ENCODE results near the gene PIGS. TPM values are rescaled to one million over a fixed set of nuclear protein-coding genes. Genes with fewer than 3 reads are reported as not detected.

Gene PIGS
- total RNA-seq, 2 donors from 2014 or later: 68.7 to 131 TPM

DNA sequence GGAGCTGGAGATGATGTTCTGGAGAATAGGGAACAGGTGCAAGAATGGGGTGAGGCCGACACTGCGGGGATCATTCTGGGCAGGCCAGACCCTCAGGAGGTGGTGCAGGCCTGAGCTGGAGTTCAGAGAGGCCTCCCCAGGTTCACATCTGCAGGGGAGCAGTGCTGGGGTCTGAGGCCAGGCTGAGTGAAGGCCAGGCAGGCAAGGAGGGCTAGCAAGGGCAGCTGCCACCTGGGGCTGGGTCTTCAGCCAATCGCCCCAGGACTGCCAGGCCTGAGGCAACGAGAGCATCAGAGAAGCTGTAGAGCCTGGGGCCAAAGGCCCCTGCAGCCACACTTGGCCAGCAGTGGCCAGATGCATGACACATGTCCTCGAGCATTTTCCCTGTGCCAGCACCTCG, 50.6 kb downstream of the PIGS start:
- Histone ChIP-seq H3K27me3 (replicated peaks; ENCODE audit: insufficient read depth) (no peaks in the 10 kb centered on the region), H3K27ac (no peak overlapping the region), H3K4me3 (no peak overlapping the region), H3K4me1 (replicated peaks) (peaks cover 8% of the 10 kb centered on the region), H3K36me3 (no peaks in the 10 kb centered on the region), H3K9me3 (no peaks in the 10 kb centered on the region)
- no peak for DNase-seq (ENCODE audit: low spot score)
- intact Hi-C loops (cut with DNase I): no loop called here
- WGBS: 73% methylated on average over 6 of the region's 6 CpGs
- no peak for TF ChIP-seq POLR2AphosphoS5 (IDR thresholded peaks at IDR 0.05)
- TF ChIP-seq, protein P1, sequence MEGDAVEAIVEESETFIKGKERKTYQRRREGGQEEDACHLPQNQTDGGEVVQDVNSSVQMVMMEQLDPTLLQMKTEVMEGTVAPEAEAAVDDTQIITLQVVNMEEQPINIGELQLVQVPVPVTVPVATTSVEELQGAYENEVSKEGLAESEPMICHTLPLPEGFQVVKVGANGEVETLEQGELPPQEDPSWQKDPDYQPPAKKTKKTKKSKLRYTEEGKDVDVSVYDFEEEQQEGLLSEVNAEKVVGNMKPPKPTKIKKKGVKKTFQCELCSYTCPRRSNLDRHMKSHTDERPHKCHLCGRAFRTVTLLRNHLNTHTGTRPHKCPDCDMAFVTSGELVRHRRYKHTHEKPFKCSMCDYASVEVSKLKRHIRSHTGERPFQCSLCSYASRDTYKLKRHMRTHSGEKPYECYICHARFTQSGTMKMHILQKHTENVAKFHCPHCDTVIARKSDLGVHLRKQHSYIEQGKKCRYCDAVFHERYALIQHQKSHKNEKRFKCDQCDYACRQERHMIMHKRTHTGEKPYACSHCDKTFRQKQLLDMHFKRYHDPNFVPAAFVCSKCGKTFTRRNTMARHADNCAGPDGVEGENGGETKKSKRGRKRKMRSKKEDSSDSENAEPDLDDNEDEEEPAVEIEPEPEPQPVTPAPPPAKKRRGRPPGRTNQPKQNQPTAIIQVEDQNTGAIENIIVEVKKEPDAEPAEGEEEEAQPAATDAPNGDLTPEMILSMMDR (IDR thresholded peaks at IDR 0.05): no peak
- no peak for TF ChIP-seq POLR2A (IDR thresholded peaks at IDR 0.05)

DNA sequence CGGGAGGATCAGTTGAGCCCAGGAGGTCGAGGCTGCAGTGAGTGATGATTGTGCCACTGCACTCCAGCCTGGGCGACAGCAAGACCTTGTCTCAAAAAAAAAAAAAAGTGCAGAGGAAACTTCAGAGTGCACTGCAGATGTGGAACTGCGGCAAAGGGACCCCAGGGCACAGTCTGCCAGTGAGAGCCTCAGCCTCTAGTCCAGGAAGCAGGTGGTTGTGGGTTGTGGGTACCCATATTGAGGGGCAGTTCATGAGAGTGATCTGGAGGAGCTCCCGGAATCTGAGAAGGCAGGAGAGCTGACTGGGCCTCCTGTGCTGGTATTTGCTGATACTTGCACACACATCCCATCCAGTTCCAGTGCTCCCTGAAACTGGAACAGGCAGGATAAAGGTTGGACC, 52.1 kb downstream of the PIGS start:
- H3K4me3 ChIP-seq: no peak overlapping the region
- WGBS: 75% methylated on average over 5 of the region's 5 CpGs
- no peaks in the 10 kb centered on the region for H3K27me3 ChIP-seq (replicated peaks; ENCODE audit: insufficient read depth)
- no peaks in the 10 kb centered on the region for H3K9me3 ChIP-seq
- intact Hi-C loops (cut with DNase I): no loop called here
- no peak for DNase-seq (ENCODE audit: low spot score)
- no peaks in the 10 kb centered on the region for H3K36me3 ChIP-seq
- TF ChIP-seq, protein P1 (IDR thresholded peaks at IDR 0.05): no peak
- TF ChIP-seq POLR2A (IDR thresholded peaks at IDR 0.05) (no peak), POLR2AphosphoS5 (IDR thresholded peaks at IDR 0.05) (no peak)
- no peak overlapping the region for H3K27ac ChIP-seq
- H3K4me1 ChIP-seq (replicated peaks): no peaks in the 10 kb centered on the region

DNA sequence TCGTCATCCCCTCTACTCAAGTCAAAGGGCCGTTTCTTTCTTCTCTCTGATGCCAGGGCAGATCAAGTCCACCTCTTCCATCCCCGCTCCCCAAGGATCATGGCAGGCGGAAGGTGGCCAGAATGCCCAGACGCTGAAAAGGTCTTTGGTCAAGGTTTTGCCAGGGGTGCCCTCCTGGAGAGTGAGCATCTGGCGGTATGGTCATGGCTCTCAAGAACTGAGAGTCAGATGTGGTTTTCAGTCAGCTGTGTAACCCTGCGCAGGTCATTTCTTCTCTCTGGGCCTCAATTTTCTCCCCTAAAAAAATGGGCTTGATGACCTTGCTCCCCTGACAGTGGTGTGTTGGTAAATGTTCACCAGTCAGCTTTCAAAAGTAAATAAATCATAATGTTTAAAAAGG, 52.7 kb downstream of the PIGS start:
- Histone ChIP-seq H3K27me3 (replicated peaks; ENCODE audit: insufficient read depth) (no peaks in the 10 kb centered on the region), H3K4me3 (no peak overlapping the region), H3K36me3 (no peaks in the 10 kb centered on the region), H3K4me1 (replicated peaks) (no peaks in the 10 kb centered on the region), H3K9me3 (no peaks in the 10 kb centered on the region), H3K27ac (no peak overlapping the region)
- TF ChIP-seq POLR2A (IDR thresholded peaks at IDR 0.05) (no peak), POLR2AphosphoS5 (IDR thresholded peaks at IDR 0.05) (no peak)
- TF ChIP-seq, protein P1 (IDR thresholded peaks at IDR 0.05): no peak
- intact Hi-C loops (cut with DNase I): no loop called here
- no peak for DNase-seq (ENCODE audit: low spot score)
- 87% methylated on average over 7 of the region's 7 CpGs for WGBS

DNA sequence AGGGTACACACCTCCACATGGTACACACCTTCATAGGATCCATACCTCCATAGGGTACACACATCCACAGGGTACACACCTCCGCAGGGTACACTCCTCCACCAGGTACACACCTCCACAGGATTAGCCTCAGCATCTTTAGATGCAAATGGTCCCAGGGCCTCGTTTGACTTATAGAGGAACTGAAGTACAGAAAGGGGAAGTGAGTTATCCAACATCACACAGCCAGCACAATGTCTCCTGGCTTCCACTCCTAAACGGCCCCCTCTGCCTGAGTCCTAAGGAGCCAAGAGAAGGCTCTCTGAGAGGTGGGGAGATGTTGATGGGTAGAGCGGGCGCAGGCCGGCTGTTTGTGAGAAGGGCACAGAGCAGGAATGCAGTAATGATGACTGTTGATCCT, 53.2 kb downstream of the PIGS start:
- intact Hi-C loops (cut with DNase I): no loop called here
- no peaks in the 10 kb centered on the region for H3K4me1 ChIP-seq (replicated peaks)
- H3K4me3 ChIP-seq: no peak overlapping the region
- no peaks in the 10 kb centered on the region for H3K36me3 ChIP-seq
- H3K9me3 ChIP-seq: no peaks in the 10 kb centered on the region
- H3K27ac ChIP-seq: no peak overlapping the region
- WGBS: 76% methylated on average over 6 of the region's 6 CpGs
- DNase-seq (ENCODE audit: low spot score): no peak
- TF ChIP-seq POLR2AphosphoS5 (IDR thresholded peaks at IDR 0.05) (no peak), POLR2A (IDR thresholded peaks at IDR 0.05) (no peak)
- TF ChIP-seq, protein P1 (IDR thresholded peaks at IDR 0.05): no peak
- no peaks in the 10 kb centered on the region for H3K27me3 ChIP-seq (replicated peaks; ENCODE audit: insufficient read depth)

DNA sequence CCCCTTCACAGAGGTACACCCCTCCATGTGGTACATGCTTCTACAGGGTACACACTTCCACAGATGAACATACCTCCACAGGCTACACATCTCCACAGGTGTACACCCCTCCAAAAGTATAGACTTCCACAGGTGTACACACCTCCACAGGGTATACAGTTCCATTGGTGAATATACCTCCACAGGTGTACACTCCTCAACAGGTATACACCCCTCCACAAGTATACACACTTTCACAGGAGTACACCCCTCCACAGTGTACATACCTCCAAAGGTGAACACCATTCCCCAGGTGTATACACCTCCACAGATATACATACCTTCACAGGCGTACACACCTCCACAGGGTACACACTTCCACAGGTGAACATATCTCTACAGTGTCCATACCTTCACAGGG, 55.8 kb downstream of the PIGS start:
- no peaks in the 10 kb centered on the region for H3K9me3 ChIP-seq
- 96% methylated on average over 1 of the region's 1 CpG for WGBS
- H3K4me1 ChIP-seq (replicated peaks): no peaks in the 10 kb centered on the region
- no peak for DNase-seq (ENCODE audit: low spot score)
- H3K4me3 ChIP-seq: no peak overlapping the region
- no peaks in the 10 kb centered on the region for H3K27me3 ChIP-seq (replicated peaks; ENCODE audit: insufficient read depth)
- H3K36me3 ChIP-seq: no peaks in the 10 kb centered on the region
- TF ChIP-seq POLR2A (IDR thresholded peaks at IDR 0.05) (no peak), POLR2AphosphoS5 (IDR thresholded peaks at IDR 0.05) (no peak)
- TF ChIP-seq, protein P1 (IDR thresholded peaks at IDR 0.05): no peak
- no peak overlapping the region for H3K27ac ChIP-seq
- intact Hi-C loops (cut with DNase I): no loop called here
